Body of pancreas (tissue), 4 donors: Measurements from ENCODE around the gene DNAH6. TPM values are rescaled to one million over a fixed set of nuclear protein-coding genes. Genes with fewer than 3 reads are reported as not detected.

Experiments used
- ATAC-seq: fragments of 150-250 bp; one replicate; pipeline ENCODE4 v1.9.1; 2016
- DNase-seq, 4 donors: peaks; one replicate each; pipeline ENCODE4 v3.0.0-alpha.2; 2019
- H3K27ac ChIP-seq, 4 donors: fragments of 200-600 bp; sonication (generic); 1 replicate in 3 of 4; 2 replicates in 1 of 4; pipeline versions ENCODE4 v1.5.1 to v1.6.1; 2016 to 2019; ENCODE audit warnings: mild to moderate bottlenecking in 1 of 4, mixed read lengths in 1 of 4, moderate library complexity in 1 of 4
- H3K27me3 ChIP-seq, 2 donors: fragments of 200-600 bp; sonication (generic); one replicate each; pipeline ENCODE4 v1.6.0; 2016; ENCODE audit warnings: mild to moderate bottlenecking in 1 of 2
- H3K36me3 ChIP-seq, 2 donors: fragments of 200-600 bp; sonication (generic); replicated peaks in 1 of 2; 2 replicates each; pipeline ENCODE4 v1.5.1; 2016; ENCODE audit warnings: low read depth in 2 of 2; ENCODE audit not compliant: insufficient read depth in 1 of 2
- H3K4me1 ChIP-seq: fragments of 200-600 bp; sonication (generic); one replicate; pipeline ENCODE4 v1.6.0; 2016
- H3K4me3 ChIP-seq, 2 donors: fragments of 200-600 bp; sonication (generic); 1 replicate in 1 of 2; 2 replicates in 1 of 2; pipeline ENCODE4 v1.5.1; 2016 to 2019
- H3K9me3 ChIP-seq, 3 donors: fragments of 200-600 bp; sonication (generic); 1 replicate in 2 of 3; 2 replicates in 1 of 3; pipeline ENCODE4 v1.5.1; 2016
- CTCF ChIP-seq, 7 experiments: fragments of 450-650 bp in 4 of 7; fragments of 200-600 bp in 3 of 7; sonication (generic) in 3 of 7; IDR thresholded peaks; one replicate each; pipeline ENCODE4 v1.5.1; 2016 to 2019; ENCODE audit warnings: antibody characterized with exemption in 7 of 7
- POLR2A ChIP-seq, 3 donors: fragments of 450-650 bp; IDR thresholded peaks; one replicate each; pipeline ENCODE4 v1.6.1; 2016; ENCODE audit warnings: antibody characterized with exemption in 3 of 3, mild to moderate bottlenecking in 2 of 3
- WGBS, 2 donors: methylation state at CpG; one replicate each; pipeline ENCODE4 v1.1.5; 2017; 5-methylcytosine and 5-hydroxymethylcytosine counted together
- intact Hi-C: fragments of 100-400 bp; cut with DNase I; formaldehyde crosslinking; loops from one replicate; pipeline ENCODE4 v1.15.1; 2023
- total RNA-seq, 2 donors: library from RNA; depleted of rRNA; stranded (reverse); fragments of >200 nt; gene quantifications; one replicate each; pipeline ENCODE4 v1.1.0, GENCODE V29; 2016

Gene DNAH6
- total RNA-seq, 2 donors from 2014 or later: 1.3 to 2.6 TPM

GRCh38 chr2:84792856-84793522 is 276.7 kb downstream of the DNAH6 start:
- H3K36me3 ChIP-seq: no peaks in the 10 kb centered on the region
- no peak for TF ChIP-seq POLR2A (IDR thresholded peaks at IDR 0.05)
- no peak for TF ChIP-seq CTCF (IDR thresholded peaks at IDR 0.05)
- no peak overlapping the region for H3K27ac ChIP-seq
- no peak for ATAC-seq
- no peaks in the 10 kb centered on the region for H3K27me3 ChIP-seq
- peaks cover 0 to 4% (median 0%) of the 10 kb centered on the region in 3 donors for H3K9me3 ChIP-seq
- 90 to 97% methylated on average over 6 of the region's 6 CpGs for WGBS, 2 donors
- no peak for DNase-seq
- H3K4me1 ChIP-seq: no peaks in the 10 kb centered on the region
- intact Hi-C loops: no loop called here
- no peak overlapping the region for H3K4me3 ChIP-seq

GRCh38 chr2:84793641-84794040 is 277.3 kb downstream of the DNAH6 start:
- H3K4me1 ChIP-seq: no peaks in the 10 kb centered on the region
- no peak for TF ChIP-seq CTCF (IDR thresholded peaks at IDR 0.05)
- no peak for TF ChIP-seq POLR2A (IDR thresholded peaks at IDR 0.05)
- no peaks in the 10 kb centered on the region for H3K36me3 ChIP-seq
- WGBS, 2 donors: 85 to 98% methylated on average over 4 of the region's 4 CpGs
- DNase-seq (no peak), ATAC-seq (no peak)
- no peak overlapping the region for H3K4me3 ChIP-seq
- no peaks in the 10 kb centered on the region for H3K27me3 ChIP-seq
- intact Hi-C loops: no loop called here
- H3K9me3 ChIP-seq: peaks cover 0 to 4% (median 0%) of the 10 kb centered on the region in 3 donors
- no peak overlapping the region for H3K27ac ChIP-seq

- no peak for TF ChIP-seq CTCF (IDR thresholded peaks at IDR 0.05)
- TF ChIP-seq POLR2A (IDR thresholded peaks at IDR 0.05): no peak
- DNase-seq: no peak
- intact Hi-C loops: no loop called here
- Histone ChIP-seq H3K36me3 (no peaks in the 10 kb centered on the region), H3K4me3 (no peak overlapping the region), H3K4me1 (no peaks in the 10 kb centered on the region), H3K27ac (no peak overlapping the region), H3K27me3 (no peaks in the 10 kb centered on the region), H3K9me3 (peaks cover 0 to 8% (median 0%) of the 10 kb centered on the region in 3 donors)
- no peak for ATAC-seq
These were observed 280.5 kb downstream of the DNAH6 start for GRCh38 chr2:84796798-84797197.

GRCh38 chr2:84797271-84797670 is 281.0 kb downstream of the DNAH6 start:
- Histone ChIP-seq H3K36me3 (no peaks in the 10 kb centered on the region), H3K4me1 (no peaks in the 10 kb centered on the region), H3K9me3 (peaks cover 0 to 9% (median 0%) of the 10 kb centered on the region in 3 donors), H3K27me3 (no peaks in the 10 kb centered on the region), H3K27ac (no peak overlapping the region), H3K4me3 (no peak overlapping the region)
- WGBS, 2 donors: 91 to 95% methylated on average over 3 of the region's 3 CpGs
- no peak for ATAC-seq
- intact Hi-C loops: no loop called here
- TF ChIP-seq POLR2A (IDR thresholded peaks at IDR 0.05): no peak
- no peak for TF ChIP-seq CTCF (IDR thresholded peaks at IDR 0.05)
- no peak for DNase-seq

GRCh38 chr2:84799772-84800171 is 283.5 kb downstream of the DNAH6 start:
- WGBS, 2 donors: 86 to 100% methylated on average over 1 of the region's 1 CpG
- intact Hi-C loops: no loop called here
- Histone ChIP-seq H3K27me3 (no peaks in the 10 kb centered on the region), H3K36me3 (no peaks in the 10 kb centered on the region), H3K27ac (no peak overlapping the region), H3K9me3 (peaks cover 0 to 5% (median 0%) of the 10 kb centered on the region in 3 donors), H3K4me3 (no peak overlapping the region), H3K4me1 (no peaks in the 10 kb centered on the region)
- no peak for ATAC-seq
- DNase-seq: no peak
- TF ChIP-seq CTCF (IDR thresholded peaks at IDR 0.05) (no peak), POLR2A (IDR thresholded peaks at IDR 0.05) (no peak)
